Nucleus accumbens (tissue), 56 donors: Measurements from ENCODE around the gene USP24.

Source experiments
- DNase-seq, 56 donors: peaks; one replicate each; lab custom pipeline; 2025; lab: John Stamatoyannopoulos, UW

USP24 gene

GRCh38 chr1:55074455-55074854, 140.7 kb downstream of the USP24 start:
- DNase-seq, result no peak

- DNase-seq, result no peak
Measured at GRCh38 chr1:55073187-55073916, 141.8 kb downstream of the USP24 start.

GRCh38 chr1:55071477-55071876, 143.7 kb downstream of the USP24 start:
- peak in 3 of 56 donors; percentile 10 to 42 (median 29) for DNase-seq

- no peak for DNase-seq
Measured at GRCh38 chr1:55070293-55071164, 144.6 kb downstream of the USP24 start.

- DNase-seq, result no peak
Measured at GRCh38 chr1:55069280-55069679, 145.9 kb downstream of the USP24 start.

GRCh38 chr1:55068638-55069037, 146.5 kb downstream of the USP24 start:
- no peak for DNase-seq

- no peak for DNase-seq
Measured at GRCh38 chr1:55067914-55068313, 147.2 kb downstream of the USP24 start.

GRCh38 chr1:55067022-55067778, 148.0 kb downstream of the USP24 start:
- DNase-seq, result peak in 54 of 56 donors; percentile 19 to 90 (median 74)

GRCh38 chr1:55065648-55066047, 149.5 kb downstream of the USP24 start:
- DNase-seq, result no peak

- DNase-seq, result peak in 4 of 56 donors; percentile 5 to 19 (median 6)
Measured at GRCh38 chr1:55064861-55065263, 150.3 kb downstream of the USP24 start.

- DNase-seq, result peak in 3 of 56 donors; percentile 16 to 31 (median 18)
Measured at GRCh38 chr1:55064071-55064581, 151.0 kb downstream of the USP24 start.

GRCh38 chr1:55063577-55063942, 151.6 kb downstream of the USP24 start:
- DNase-seq, result no peak

GRCh38 chr1:55062801-55063576, 152.2 kb downstream of the USP24 start:
- DNase-seq, result no peak

GRCh38 chr1:55061706-55062321, 153.3 kb downstream of the USP24 start:
- no peak for DNase-seq

- DNase-seq, result no peak
Measured at GRCh38 chr1:55061000-55061705, 154.0 kb downstream of the USP24 start.

GRCh38 chr1:55060133-55060999, 154.8 kb downstream of the USP24 start:
- DNase-seq, result no peak

GRCh38 chr1:55059302-55060132, 155.6 kb downstream of the USP24 start:
- DNase-seq, result no peak
